GM23338 (cell line): Measurements from ENCODE around the gene FRAS1.
"Not testable (repeated sequence)": the region's sequence is repeated elsewhere in the genome, so short reads cannot be mapped to it uniquely, and the experiment has no call there.

Experiments used
- STAT1 ChIP-seq: IDR thresholded peaks from one replicate; pipeline ENCODE4 v1.6.1; 2016; ENCODE audit warnings: antibody characterized with exemption; ENCODE audit not compliant: unreplicated experiment
- TF ChIP-seq, protein P1 (sequence below), 2 experiments: fragments of 200-600 bp in 1 of 2; sonication (generic) in 1 of 2; conservative IDR thresholded peaks; 2 replicates each; pipeline versions ENCODE4 v1.5.1 to v1.6.1; 2016 to 2017; ENCODE audit warnings: antibody characterized with exemption in 2 of 2, low read depth in 2 of 2, mild to moderate bottlenecking in 2 of 2, moderate library complexity in 1 of 2

DNA sequence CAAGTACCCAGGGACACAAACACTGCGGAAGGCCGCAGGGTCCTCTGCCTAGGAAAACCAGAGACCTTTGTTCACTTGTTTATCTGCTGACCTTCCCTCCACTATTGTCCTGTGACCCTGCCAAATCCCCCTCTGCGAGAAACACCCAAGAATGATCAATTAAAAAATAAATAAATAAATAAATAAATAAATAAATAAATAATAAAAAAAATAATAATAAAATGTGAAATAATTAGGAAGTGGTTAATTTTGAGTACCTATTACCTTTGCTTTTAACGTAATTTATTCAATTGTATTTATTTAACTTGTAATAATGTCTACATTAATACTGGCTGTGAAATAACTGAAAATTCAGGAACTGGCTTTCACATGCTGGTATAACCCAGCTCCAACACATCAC, 491.8 kb downstream of the FRAS1 start:
- TF ChIP-seq, protein P1, sequence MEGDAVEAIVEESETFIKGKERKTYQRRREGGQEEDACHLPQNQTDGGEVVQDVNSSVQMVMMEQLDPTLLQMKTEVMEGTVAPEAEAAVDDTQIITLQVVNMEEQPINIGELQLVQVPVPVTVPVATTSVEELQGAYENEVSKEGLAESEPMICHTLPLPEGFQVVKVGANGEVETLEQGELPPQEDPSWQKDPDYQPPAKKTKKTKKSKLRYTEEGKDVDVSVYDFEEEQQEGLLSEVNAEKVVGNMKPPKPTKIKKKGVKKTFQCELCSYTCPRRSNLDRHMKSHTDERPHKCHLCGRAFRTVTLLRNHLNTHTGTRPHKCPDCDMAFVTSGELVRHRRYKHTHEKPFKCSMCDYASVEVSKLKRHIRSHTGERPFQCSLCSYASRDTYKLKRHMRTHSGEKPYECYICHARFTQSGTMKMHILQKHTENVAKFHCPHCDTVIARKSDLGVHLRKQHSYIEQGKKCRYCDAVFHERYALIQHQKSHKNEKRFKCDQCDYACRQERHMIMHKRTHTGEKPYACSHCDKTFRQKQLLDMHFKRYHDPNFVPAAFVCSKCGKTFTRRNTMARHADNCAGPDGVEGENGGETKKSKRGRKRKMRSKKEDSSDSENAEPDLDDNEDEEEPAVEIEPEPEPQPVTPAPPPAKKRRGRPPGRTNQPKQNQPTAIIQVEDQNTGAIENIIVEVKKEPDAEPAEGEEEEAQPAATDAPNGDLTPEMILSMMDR (conservative IDR thresholded peaks at IDR 0.05; ENCODE audit: low read depth in 2 of 2): not testable (repeated sequence)
- not testable (repeated sequence) for TF ChIP-seq STAT1
